A673 (cell line): Measurements from ENCODE around the gene FRMD4A.

Experiments
- CTCF ChIP-seq: fragments of 300-800, 200-600 bp; sonication (generic); conservative IDR thresholded peaks from 2 replicates; pipeline ENCODE4 v1.5.1; 2017; ENCODE audit warnings: low read depth, mild to moderate bottlenecking, antibody characterized with exemption, low read length, moderate library complexity, mixed read lengths
- EZH2 ChIP-seq: fragments of 200-600 bp; sonication (generic); IDR thresholded peaks from 2 replicates; pipeline ENCODE4 v1.6.1; 2017; ENCODE audit warnings: borderline replicate concordance, low read depth, mild to moderate bottlenecking, mixed read lengths, antibody characterized with exemption, low read length; ENCODE audit not compliant: poor library complexity, severe bottlenecking

- TF ChIP-seq CTCF (no peak), EZH2 (no peak)
Observed at GRCh38 chr10:13636776-13637175, 693.9 kb downstream of the FRMD4A start.
